NCI-H128 (cell line): ENCODE measurements around the gene ATP2B3.

Experiments
- DNase-seq: peaks from one replicate; lab custom pipeline; 2025; ENCODE audit not compliant: unreplicated experiment; lab: John Stamatoyannopoulos, UW

ATP2B3 gene

GRCh38 chrX:153488231-153488914, 29.1 kb upstream of the ATP2B3 start:
- no peak for DNase-seq

DNA sequence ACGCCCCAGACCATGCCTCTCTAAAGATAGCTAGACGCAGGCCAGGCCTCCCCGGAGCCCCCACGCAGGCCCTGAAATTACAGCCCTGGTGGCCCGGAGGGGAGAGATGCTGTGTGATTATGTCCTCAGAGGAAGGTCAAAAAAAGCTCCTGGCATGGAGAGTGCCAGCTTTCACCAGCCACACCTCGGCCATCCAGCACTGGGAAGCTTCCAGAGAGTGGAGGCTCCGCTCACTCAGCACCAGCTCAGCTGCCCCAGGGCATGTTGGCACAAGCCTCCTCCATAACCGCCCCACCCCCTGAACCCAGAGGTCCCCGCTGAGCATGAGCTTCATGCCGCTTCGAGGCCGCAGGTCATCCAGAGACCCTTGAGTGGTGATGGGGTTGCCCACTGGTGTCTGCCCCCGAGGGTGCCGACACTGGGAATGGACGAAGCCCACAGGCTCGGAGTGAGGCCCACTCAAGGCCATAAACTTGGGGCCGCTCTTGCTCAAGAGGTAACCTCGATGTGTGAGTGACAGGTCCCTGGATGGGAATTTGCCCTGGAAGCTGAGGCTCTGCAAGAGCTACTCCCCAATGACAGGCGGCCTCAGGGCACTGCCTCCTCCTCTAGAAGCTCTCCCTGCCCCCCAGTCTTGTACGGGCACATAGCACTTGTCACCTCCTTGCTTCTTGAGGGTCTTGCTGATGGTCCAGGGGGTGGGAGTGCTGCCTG, 27.1 kb upstream of the ATP2B3 start:
- DNase-seq: no peak

DNA sequence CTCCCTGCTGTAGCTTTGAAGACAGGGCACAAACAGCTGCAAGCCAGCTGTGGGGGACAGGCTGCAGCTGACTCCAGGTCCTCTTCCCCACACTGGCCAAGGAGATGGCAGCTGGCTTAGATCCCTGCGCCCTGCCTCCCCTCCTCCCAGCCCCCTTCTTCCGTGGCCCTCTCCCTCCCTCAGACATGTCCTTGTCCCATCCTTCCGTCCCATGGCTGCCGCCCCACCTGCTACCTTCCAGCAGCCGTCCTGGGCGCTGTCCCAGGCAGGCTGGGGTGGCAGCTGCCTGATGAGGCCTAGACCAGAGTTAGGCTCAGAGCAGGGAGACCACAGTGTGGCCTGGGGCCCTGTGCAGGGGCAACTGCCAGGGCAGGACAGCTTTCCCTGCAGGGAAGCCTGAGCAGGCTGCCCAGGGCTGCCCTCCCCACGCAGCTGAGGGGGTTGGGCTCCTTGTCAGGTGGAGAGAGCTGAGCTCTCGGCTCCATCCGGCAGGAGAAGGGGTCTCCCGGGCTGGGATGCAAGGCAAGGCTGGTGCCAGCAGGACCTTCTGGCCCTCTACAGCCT, 26.0 kb upstream of the ATP2B3 start:
- no peak for DNase-seq

- DNase-seq: no peak
Observed at GRCh38 chrX:153491918-153492317, 25.5 kb upstream of the ATP2B3 start.

DNA sequence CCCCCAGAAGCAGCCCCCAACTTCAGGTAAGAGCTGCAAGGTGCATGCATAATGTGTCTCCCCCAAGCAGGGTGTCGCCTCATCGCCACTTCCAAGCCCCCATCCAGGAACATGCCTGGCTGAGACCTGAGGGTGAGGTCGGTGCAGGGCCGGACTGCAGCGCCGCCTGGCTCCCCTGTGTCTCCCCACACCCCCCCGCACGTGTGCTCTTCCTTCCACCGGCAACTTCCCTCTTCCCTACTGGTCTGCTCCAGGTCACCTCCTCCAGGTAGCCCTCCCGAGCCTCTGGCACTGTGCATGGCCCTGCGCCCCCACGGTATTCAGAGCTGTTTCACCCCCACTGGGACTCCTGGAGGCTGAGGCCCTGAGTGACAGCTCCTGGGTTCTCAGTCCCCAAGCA, 24.9 kb upstream of the ATP2B3 start:
- no peak for DNase-seq

DNA sequence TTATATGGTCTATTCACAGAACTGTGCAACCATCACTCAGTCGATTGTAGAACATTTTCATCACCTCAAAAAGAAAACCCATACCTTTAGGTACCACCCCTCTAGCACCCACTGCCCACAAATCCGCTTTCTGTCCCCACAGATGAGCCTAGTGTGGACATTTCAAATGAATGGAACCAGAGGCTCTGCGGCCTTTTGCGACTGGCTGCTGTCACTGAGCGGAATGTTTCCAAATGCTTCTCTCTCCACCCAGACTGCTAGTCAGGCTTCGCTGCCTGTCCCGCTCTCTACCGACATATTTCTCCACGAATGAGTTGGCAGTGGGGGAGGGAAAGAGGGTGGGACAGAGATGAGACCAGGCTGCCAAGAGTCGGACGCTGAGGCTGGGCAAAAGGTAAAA, 24.4 kb upstream of the ATP2B3 start:
- DNase-seq: no peak

DNA sequence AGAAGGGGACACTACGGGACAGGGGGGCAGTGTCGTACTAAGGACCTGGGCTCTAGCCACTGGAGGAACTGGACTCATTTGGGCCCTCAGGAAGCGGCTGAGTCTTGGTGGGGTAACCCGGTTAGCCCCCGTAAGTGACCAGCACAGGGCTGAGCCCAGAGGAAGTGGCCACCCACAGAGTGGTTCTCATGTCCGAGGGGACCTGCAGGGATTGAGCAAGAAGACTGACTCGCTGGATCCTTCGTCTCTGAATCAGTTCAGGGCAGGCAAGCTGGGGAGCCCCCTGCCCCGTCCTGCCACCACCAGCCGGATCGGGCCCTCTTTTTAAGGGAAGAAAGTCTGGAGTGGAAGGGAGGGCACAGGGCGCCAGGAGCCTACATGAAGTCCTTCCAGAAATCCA, 23.4 kb upstream of the ATP2B3 start:
- DNase-seq: no peak

DNA sequence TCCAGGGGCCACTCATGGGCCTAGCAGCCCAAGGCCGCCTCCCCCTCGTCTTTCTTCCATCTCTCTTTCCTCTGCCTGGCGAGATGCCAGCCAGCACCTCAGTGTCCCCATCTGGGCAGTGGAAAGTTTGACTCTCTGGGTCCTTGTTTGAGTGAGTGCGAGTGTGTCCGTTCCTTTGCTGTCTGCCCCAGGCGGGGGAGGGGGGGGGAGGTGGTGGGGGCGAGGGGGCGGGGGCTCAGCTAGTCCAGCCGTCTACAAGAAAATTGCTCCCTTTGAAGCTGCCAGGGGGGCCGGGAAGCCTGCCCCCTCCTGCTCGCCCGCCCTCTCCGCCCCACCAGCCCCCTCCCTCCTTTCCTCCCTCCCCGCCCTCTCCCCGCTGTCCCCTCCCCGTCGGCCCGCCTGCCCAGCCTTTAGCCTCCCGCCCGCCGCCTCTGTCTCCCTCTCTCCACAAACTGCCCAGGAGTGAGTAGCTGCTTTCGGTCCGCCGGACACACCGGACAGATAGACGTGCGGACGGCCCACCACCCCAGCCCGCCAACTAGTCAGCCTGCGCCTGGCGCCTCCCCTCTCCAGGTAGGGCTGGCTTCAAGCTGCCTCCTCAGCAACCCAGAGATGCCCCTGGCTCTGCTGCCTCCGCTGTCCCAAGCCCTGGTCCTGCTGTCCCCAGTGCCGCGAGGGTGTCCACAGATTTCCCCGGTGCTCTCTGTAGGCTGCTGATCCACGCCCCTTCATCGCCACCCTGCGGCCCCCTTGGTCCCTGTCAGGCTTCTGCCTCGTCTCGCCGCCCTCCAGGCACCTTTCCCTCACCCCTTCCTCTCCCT, 22.7 kb upstream of the ATP2B3 start, which contains the start of gene BGN:
BGN (plus strand) TSS at position 440 of the 821 bp plus-strand sequence. CDS start 9,652 bp downstream, outside the sequence.
- DNase-seq: no peak

- no peak for DNase-seq
Observed at GRCh38 chrX:153495362-153495751, 22.1 kb upstream of the ATP2B3 start.

- no peak for DNase-seq
Observed at GRCh38 chrX:153495903-153496589, 21.4 kb upstream of the ATP2B3 start.

GRCh38 chrX:153496590-153496959, 20.9 kb upstream of the ATP2B3 start:
- no peak for DNase-seq

- DNase-seq: no peak
Observed at GRCh38 chrX:153498453-153498852, 19.0 kb upstream of the ATP2B3 start.

DNA sequence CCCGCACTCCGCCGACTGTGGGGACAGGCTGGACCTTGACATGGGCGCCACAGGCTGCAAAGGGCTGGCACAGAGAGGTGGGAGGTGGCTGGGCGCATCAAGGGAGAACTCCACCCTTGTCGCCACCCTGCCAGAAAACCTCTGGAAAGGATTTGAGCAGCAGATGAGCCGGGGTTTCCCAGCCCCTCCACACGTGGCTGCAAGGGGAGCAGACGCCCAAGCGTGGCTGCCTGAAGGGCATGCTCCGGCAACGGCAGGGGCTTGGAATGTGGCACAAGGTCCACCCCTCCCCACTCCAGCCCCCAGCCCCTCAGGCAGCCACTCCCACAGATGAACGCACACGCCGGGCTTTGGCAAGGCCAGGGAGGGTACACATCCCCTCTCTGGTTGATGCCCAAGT, 18.1 kb upstream of the ATP2B3 start:
- DNase-seq: no peak

DNA sequence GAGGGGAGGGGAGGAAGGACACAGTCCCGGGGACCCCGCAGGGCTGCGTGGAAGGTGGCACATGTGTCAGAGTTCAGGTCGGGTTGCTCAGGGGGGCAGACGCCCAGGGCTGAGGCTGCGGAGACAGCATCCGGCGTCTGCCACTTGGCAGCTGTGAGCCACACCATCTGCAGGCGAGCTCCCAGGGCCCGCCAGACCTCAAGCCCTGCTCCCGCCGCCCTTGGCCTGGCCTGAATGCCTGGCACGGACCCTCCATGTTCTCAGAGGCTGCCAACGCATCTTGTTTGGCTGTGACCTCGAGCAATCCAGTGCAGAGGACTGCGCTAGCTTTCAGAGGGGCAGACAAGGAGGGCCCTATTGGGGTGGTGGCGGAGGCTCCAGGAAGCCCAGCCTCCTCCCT, 17.6 kb upstream of the ATP2B3 start:
- no peak for DNase-seq

DNA sequence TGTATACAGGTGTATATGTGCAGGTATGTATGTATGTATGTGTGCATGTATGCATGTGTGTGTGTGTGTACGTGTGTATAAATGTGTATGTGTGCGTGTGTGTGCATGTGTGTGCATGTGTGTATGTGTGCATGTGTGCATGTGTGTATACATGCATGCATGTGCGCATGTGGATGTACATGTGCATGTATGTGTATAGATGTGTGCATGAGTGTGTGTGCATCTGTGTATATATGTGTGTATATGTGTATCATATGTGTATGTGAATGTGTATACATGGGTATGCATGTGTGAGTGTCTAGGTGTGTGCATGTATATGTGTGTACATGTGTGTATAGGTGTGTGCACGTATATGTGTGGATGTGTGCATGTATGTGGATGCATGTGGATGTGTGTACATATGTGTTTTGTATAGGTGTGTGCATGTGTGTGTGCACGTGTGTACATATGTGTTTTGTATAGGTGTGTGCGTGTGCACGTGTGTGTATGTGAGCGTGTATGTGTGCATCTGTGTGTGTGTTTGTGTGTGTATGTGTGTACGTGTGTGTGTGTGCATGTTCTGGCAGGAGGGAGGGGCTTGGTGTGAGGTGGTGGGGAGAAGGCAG, 16.7 kb upstream of the ATP2B3 start:
- no peak for DNase-seq

GRCh38 chrX:153501530-153501929, 15.9 kb upstream of the ATP2B3 start:
- no peak for DNase-seq

DNA sequence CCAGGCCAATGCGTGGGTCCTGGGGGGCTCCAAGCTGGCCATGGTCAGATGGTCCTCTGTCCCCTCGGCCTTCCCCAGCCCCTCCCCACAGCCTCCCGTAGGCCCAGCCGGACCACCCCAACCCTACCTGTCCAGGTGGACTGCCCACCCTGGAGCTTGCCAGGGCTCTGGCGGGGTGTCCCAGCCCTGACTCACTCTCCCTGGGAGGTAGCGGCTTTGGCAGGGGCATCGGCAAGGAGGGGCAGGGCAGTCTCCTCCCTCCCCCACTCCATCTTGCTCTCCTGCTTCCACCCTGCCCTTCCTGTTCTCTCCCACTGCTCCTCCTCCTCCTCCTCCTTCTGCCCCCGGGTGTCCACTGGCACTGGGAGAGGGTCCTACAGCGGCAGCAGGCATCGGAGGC, 15.3 kb upstream of the ATP2B3 start:
- no peak for DNase-seq

GRCh38 chrX:153502796-153503195, 14.6 kb upstream of the ATP2B3 start:
- no peak for DNase-seq

DNA sequence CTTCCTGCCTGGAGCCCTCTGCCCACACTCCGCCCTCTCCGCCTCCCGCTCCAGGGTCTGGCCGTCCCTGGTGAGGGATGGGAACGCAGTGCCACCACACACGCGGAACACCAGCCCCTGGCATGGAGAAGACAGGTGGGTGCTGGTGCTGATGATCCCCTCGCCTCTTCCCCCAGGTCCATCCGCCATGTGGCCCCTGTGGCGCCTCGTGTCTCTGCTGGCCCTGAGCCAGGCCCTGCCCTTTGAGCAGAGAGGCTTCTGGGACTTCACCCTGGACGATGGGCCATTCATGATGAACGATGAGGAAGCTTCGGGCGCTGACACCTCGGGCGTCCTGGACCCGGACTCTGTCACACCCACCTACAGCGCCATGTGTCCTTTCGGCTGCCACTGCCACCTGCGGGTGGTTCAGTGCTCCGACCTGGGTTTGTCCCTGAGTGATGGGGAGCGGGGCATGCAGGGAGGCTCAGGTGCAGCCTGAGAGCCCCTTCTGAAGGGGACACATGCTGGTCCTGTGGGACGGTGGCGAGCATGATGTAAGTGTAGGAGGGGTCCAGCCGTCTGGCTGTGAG, 12.9 kb upstream of the ATP2B3 start:
- no peak for DNase-seq

GRCh38 chrX:153505361-153505760, 12.1 kb upstream of the ATP2B3 start:
- DNase-seq: no peak
